PC-3 (cell line): Measurements from ENCODE around the gene SLC45A1. TPM values are rescaled to one million over a fixed set of nuclear protein-coding genes. Genes with fewer than 3 reads are reported as not detected.

Source experiments
- ATAC-seq: fragments of 200-7000 bp; cut with Tn5 transposase; 2 replicates; pipeline ENCODE4 v1.9.1; 2020; ENCODE audit warnings: mild to moderate bottlenecking, moderate library complexity
- BruUV-seq: library from RNA; stranded (reverse); fragments of 400-500 nt; replicated peaks from 2 replicates; lab custom pipeline; 2021; lab: Mats Ljungman, UMichigan
- CTCF ChIA-PET: fragments of 300-600 bp; sonication (Branson Sonifier 250); formaldehyde crosslinking; loops from one replicate; lab custom pipeline; 2022; ENCODE audit warnings: antibody characterized with exemption; lab: Charles Lee
- POLR2A ChIA-PET: fragments of 300-600 bp; sonication (Branson Sonifier 250); formaldehyde crosslinking; loops from one replicate; lab custom pipeline; 2022; ENCODE audit warnings: antibody characterized with exemption; ENCODE audit not compliant: unreplicated experiment; lab: Charles Lee
- DNase-seq: peaks from one replicate; pipeline ENCODE4 v3.0.0-alpha.2; 2015
- H2AFZ ChIP-seq: fragments of 300-600 bp; sonication (generic); 2 replicates; pipeline ENCODE4 v1.6.0; 2016; ENCODE audit warnings: antibody characterized with exemption, low read length
- H3F3A ChIP-seq: fragments of 300-600 bp; sonication (generic); one replicate; pipeline ENCODE4 v1.6.0; 2017; ENCODE audit warnings: antibody characterized with exemption, low read length, control low read depth, mild to moderate bottlenecking; ENCODE audit not compliant: unreplicated experiment
- H3K27ac ChIP-seq: fragments of 300-600 bp; sonication (generic); 2 replicates; pipeline ENCODE4 v1.5.1; 2016; ENCODE audit warnings: mild to moderate bottlenecking, low read length
- H3K27me3 ChIP-seq: fragments of 300-600 bp; sonication (generic); 2 replicates; pipeline ENCODE4 v1.6.1; 2016; ENCODE audit warnings: low read length, mixed read lengths
- H3K36me3 ChIP-seq: fragments of 300-600 bp; sonication (generic); 2 replicates; pipeline ENCODE4 v1.6.1; 2016; ENCODE audit warnings: low read depth, mixed run types, low read length, mixed read lengths
- H3K4me1 ChIP-seq: fragments of 300-600 bp; sonication (generic); 2 replicates; pipeline ENCODE4 v1.5.1; 2016; ENCODE audit warnings: low read length; ENCODE audit not compliant: insufficient read depth
- H3K4me2 ChIP-seq: fragments of 300-600 bp; sonication (generic); 2 replicates; pipeline ENCODE4 v1.6.0; 2016; ENCODE audit warnings: low read length
- H3K4me3 ChIP-seq: fragments of 300-600 bp; sonication (generic); 2 replicates; pipeline ENCODE4 v1.5.1; 2016; ENCODE audit warnings: mild to moderate bottlenecking, low read length, mixed read lengths
- H3K79me2 ChIP-seq: fragments of 300-600 bp; sonication (generic); 2 replicates; pipeline ENCODE4 v1.6.1; 2017; ENCODE audit warnings: low read length, mixed read lengths
- H3K9ac ChIP-seq: fragments of 300-600 bp; sonication (generic); 2 replicates; pipeline ENCODE4 v1.6.0; 2016; ENCODE audit warnings: mild to moderate bottlenecking, low read length
- H3K9me2 ChIP-seq: fragments of 300-600 bp; sonication (generic); replicated peaks from 2 replicates; pipeline ENCODE4 v1.6.1; 2016; ENCODE audit warnings: mixed run types, low read length, mixed read lengths
- H3K9me3 ChIP-seq: fragments of 300-600 bp; sonication (generic); 2 replicates; pipeline ENCODE4 v1.6.1; 2016; ENCODE audit warnings: low read length, mixed read lengths
- H4K20me1 ChIP-seq: fragments of 300-600 bp; sonication (generic); 2 replicates; pipeline ENCODE4 v1.6.1; 2016; ENCODE audit warnings: low read length, mixed read lengths
- EZH2 ChIP-seq: fragments of 300-600 bp; sonication (generic); IDR thresholded peaks from one replicate; pipeline ENCODE4 v1.6.1; 2017; ENCODE audit warnings: antibody characterized with exemption, mild to moderate bottlenecking, low read length; ENCODE audit not compliant: unreplicated experiment
- EZH2phosphoT487 ChIP-seq: fragments of 300-600 bp; sonication (generic); IDR thresholded peaks from 2 replicates; pipeline ENCODE4 v1.6.1; 2018; ENCODE audit warnings: mild to moderate bottlenecking, antibody characterized with exemption, low read length, borderline replicate concordance
- intact Hi-C: fragments of 100-400 bp; cut with micrococcal nuclease; formaldehyde crosslinking; loops from 2 replicates; pipeline ENCODE4 v1.9.0; 2023
- total RNA-seq: library from RNA; depleted of rRNA; stranded (reverse); fragments of >200 nt; gene quantifications from 2 replicates; pipeline ENCODE4 v1.2.3, GENCODE V29; 2014
- TF ChIP-seq, protein P1 (sequence below): fragments of 300-600 bp; sonication (generic); conservative IDR thresholded peaks from 2 replicates; pipeline ENCODE4 v1.5.1; 2017; ENCODE audit warnings: antibody characterized with exemption, low read depth, mild to moderate bottlenecking, low read length

SLC45A1 gene
- total RNA-seq, 1 experiment from 2014 or later, result 0.62 TPM

DNA sequence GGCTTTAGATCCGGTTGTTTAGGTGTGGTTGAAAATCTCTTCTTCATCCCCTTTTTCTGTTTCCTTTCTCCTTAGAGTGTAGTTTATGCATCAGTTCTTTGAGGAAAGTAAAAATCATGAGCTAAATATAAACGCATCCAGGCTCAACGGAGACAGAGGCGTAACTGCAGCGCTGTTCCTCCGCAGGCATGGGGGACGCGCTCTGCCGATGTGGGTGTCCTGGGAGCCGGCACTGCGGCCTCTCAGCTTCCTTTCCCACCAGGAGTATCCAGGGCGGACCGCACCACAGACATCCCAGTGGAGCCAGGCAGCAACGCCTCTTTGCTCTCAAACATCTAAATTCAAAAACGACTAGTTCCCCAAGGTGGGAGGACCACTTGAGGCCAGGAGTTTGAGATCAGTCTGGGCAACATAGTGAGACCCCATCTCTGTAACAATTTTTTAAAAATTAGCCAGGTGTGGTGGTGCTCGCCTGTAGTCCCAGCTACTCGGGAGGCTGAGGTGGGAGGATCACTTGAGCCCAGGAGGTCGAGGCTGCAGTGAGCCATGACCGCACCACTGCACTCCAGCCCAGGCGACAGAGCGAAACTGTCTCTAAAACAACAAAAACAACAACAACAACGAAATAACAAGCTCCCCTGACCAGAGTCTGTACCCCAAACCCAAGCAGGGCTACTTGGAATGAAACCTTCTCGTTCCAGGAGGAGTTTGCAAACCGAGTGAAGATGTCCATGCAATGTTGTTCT lies 16.4 kb downstream of the SLC45A1 start:
- POLR2A ChIA-PET, result no interaction called here
- H3K4me2 ChIP-seq, result no peak overlapping the region
- intact Hi-C loops, result no loop called here
- no peak overlapping the region for H3K27ac ChIP-seq
- H3K9me2 ChIP-seq, result no peaks in the 10 kb centered on the region
- no peak overlapping the region for H3K9ac ChIP-seq
- no peaks in the 10 kb centered on the region for H3K36me3 ChIP-seq
- H4K20me1 ChIP-seq, result no peaks in the 10 kb centered on the region
- TF ChIP-seq EZH2 (no peak), EZH2phosphoT487 (no peak)
- TF ChIP-seq, protein P1, sequence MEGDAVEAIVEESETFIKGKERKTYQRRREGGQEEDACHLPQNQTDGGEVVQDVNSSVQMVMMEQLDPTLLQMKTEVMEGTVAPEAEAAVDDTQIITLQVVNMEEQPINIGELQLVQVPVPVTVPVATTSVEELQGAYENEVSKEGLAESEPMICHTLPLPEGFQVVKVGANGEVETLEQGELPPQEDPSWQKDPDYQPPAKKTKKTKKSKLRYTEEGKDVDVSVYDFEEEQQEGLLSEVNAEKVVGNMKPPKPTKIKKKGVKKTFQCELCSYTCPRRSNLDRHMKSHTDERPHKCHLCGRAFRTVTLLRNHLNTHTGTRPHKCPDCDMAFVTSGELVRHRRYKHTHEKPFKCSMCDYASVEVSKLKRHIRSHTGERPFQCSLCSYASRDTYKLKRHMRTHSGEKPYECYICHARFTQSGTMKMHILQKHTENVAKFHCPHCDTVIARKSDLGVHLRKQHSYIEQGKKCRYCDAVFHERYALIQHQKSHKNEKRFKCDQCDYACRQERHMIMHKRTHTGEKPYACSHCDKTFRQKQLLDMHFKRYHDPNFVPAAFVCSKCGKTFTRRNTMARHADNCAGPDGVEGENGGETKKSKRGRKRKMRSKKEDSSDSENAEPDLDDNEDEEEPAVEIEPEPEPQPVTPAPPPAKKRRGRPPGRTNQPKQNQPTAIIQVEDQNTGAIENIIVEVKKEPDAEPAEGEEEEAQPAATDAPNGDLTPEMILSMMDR, result no peak
- ATAC-seq, result no peak
- no peaks in the 10 kb centered on the region for H3K9me3 ChIP-seq
- BruUV-seq, result no TSS peak
- H3K4me3 ChIP-seq, result no peak overlapping the region
- H2AFZ ChIP-seq, result no peak overlapping the region
- H3K79me2 ChIP-seq, result no peaks in the 10 kb centered on the region
- DNase-seq, result no peak
- no peaks in the 10 kb centered on the region for H3K27me3 ChIP-seq
- CTCF ChIA-PET, result interaction anchor here (0.6 kb wide), 1 partner anchor 359 kb away, joined by 3 read pairs; no protein-coding TSS in a partner anchor
- H3K4me1 ChIP-seq, result no peaks in the 10 kb centered on the region
- H3F3A ChIP-seq, result no peaks in the 10 kb centered on the region

DNA sequence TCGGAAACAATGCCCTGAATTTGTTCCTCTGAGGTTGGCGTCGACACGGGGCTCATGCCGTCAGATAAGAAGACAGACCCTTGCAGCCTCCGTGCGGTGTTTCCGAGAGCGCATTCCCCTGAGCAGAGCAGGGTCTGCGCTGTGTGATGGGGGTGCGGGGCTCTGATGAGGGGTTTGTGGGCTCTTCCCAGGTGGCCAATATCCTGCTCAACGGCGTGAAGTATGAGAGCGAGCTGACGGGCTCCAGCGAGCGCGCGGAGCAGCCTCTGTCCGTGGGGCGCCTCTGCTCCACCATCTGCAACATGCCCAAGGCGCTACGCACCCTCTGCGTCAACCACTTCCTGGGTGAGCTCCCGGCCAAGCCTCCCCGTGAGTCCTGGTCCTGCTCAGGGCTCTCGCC lies 17.3 kb downstream of the SLC45A1 start:
- H3K79me2 ChIP-seq, result no peaks in the 10 kb centered on the region
- no peaks in the 10 kb centered on the region for H3K36me3 ChIP-seq
- H3K27me3 ChIP-seq, result no peaks in the 10 kb centered on the region
- intact Hi-C loops, result no loop called here
- DNase-seq (no peak), ATAC-seq (no peak)
- no peak overlapping the region for H3K9ac ChIP-seq
- H3K27ac ChIP-seq, result no peak overlapping the region
- H3K4me3 ChIP-seq, result no peak overlapping the region
- no peaks in the 10 kb centered on the region for H3F3A ChIP-seq
- no peaks in the 10 kb centered on the region for H3K4me1 ChIP-seq
- ChIA-PET CTCF (no interaction called here), POLR2A (no interaction called here)
- H3K4me2 ChIP-seq, result no peak overlapping the region
- H2AFZ ChIP-seq, result no peak overlapping the region
- H3K9me2 ChIP-seq, result no peaks in the 10 kb centered on the region
- no peaks in the 10 kb centered on the region for H3K9me3 ChIP-seq
- H4K20me1 ChIP-seq, result no peaks in the 10 kb centered on the region
- TF ChIP-seq EZH2 (no peak), EZH2phosphoT487 (no peak)
- TF ChIP-seq, protein P1, result no peak
- BruUV-seq, result no TSS peak

DNA sequence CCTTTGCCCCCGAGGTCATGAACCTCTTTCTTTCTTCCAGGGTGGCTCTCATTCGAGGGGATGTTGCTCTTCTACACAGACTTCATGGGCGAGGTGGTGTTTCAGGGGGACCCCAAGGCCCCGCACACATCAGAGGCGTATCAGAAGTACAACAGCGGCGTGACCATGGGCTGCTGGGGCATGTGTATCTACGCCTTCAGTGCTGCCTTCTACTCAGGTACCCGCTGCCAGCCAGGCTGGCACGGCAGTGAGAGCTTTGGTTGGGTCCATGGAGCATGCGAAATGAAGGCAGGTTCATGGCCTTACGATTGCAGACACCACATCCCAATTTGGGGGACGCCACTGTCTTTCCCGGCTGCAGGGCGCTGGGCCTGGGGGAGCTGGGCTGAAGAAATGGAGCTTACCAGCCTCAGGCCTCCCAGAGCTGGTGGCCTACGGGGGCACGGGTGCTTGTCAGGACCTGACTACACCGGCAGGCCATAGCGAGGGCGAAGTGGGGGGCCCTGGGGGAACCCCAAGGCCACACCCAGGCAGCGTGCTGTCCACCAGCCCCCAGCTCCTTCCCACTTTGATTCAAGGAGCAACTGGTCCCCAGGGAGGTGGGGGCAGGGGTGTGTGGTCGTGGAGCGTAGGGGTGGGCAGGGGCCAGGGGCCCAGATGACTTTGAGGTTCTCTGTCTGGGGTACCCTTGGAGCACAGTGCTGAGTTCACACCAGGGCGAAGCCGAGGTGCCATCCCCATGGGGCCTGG lies 20.0 kb downstream of the SLC45A1 start:
- Histone ChIP-seq H3K9me2 (no peaks in the 10 kb centered on the region), H3K36me3 (no peaks in the 10 kb centered on the region), H3K9me3 (no peaks in the 10 kb centered on the region), H3K4me1 (peaks cover 2% of the 10 kb centered on the region), H3F3A (no peaks in the 10 kb centered on the region), H3K9ac (no peak overlapping the region), H3K79me2 (no peaks in the 10 kb centered on the region), H3K27me3 (no peaks in the 10 kb centered on the region), H3K4me2 (no peak overlapping the region), H2AFZ (no peak overlapping the region), H3K4me3 (no peak overlapping the region), H4K20me1 (no peaks in the 10 kb centered on the region), H3K27ac (no peak overlapping the region)
- CTCF ChIA-PET, result interaction anchor here (0.6 kb wide), 1 partner anchor 1279 kb away, joined by 3 read pairs; no protein-coding TSS in a partner anchor
- no TSS peak for BruUV-seq
- POLR2A ChIA-PET, result no interaction called here
- no peak for ATAC-seq
- intact Hi-C loops, result no loop called here
- TF ChIP-seq EZH2, result no peak
- TF ChIP-seq, protein P1, result no peak
- TF ChIP-seq EZH2phosphoT487, result no peak
- DNase-seq, result no peak
